Ectodermal cell (in vitro differentiated cells): ENCODE results near the gene CLASP1.
"Not testable (repeated sequence)": the region's sequence is repeated elsewhere in the genome, so short reads cannot be mapped to it uniquely, and the experiment has no call there.

Experiments
- H3K27ac ChIP-seq: 2 replicates; pipeline ENCODE4 v1.7.0; 2013; ENCODE audit warnings: mild to moderate bottlenecking, low read depth, low read length; ENCODE audit not compliant: insufficient read depth, poor library complexity, severe bottlenecking
- H3K27me3 ChIP-seq: 2 replicates; pipeline ENCODE4 v1.7.0; 2013; ENCODE audit warnings: mild to moderate bottlenecking, low read length; ENCODE audit not compliant: insufficient read depth, control insufficient read depth, poor library complexity, severe bottlenecking
- H3K36me3 ChIP-seq: one replicate; pipeline ENCODE4 v1.7.0; 2013; ENCODE audit warnings: low read length; ENCODE audit not compliant: control insufficient read depth, insufficient read depth
- H3K4me1 ChIP-seq: one replicate; pipeline ENCODE4 v1.7.0; 2013; ENCODE audit warnings: low read length; ENCODE audit not compliant: control insufficient read depth, insufficient read depth
- H3K4me3 ChIP-seq: 2 replicates; pipeline ENCODE4 v1.7.0; 2013; ENCODE audit warnings: low read depth, low read length, control low read depth; ENCODE audit not compliant: insufficient read depth
- H3K9me3 ChIP-seq: 2 replicates; pipeline ENCODE4 v1.7.0; 2013; ENCODE audit warnings: mild to moderate bottlenecking, low read length, moderate library complexity; ENCODE audit not compliant: control insufficient read depth
- WGBS, 2 experiments: methylation state at CpG; one replicate each; pipeline ENCODE4 v1.1.7; 2013; ENCODE audit warnings: missing lambda C conversion rate in 2 of 2; 5-methylcytosine and 5-hydroxymethylcytosine counted together

The CLASP1 gene

GRCh38 chr2:121326628-121327027 is 322.6 kb downstream of the CLASP1 start:
- whole genome bisulfite sequencing, 2 experiments = 82 to 83% methylated on average over 8 of the region's 8 CpGs
- H3K4me3 ChIP-seq = no peak overlapping the region
- no peaks in the 10 kb centered on the region for H3K9me3 ChIP-seq
- no peaks in the 10 kb centered on the region for H3K27me3 ChIP-seq
- H3K4me1 ChIP-seq = no peaks in the 10 kb centered on the region
- H3K36me3 ChIP-seq = no peaks in the 10 kb centered on the region
- no peak overlapping the region for H3K27ac ChIP-seq

GRCh38 chr2:121324601-121325000 is 324.7 kb downstream of the CLASP1 start:
- H3K4me3 ChIP-seq = no peak overlapping the region
- no peaks in the 10 kb centered on the region for H3K9me3 ChIP-seq
- H3K27me3 ChIP-seq = no peaks in the 10 kb centered on the region
- 91 to 95% methylated on average over 7 of the region's 7 CpGs for WGBS, 2 experiments
- H3K36me3 ChIP-seq = no peaks in the 10 kb centered on the region
- H3K4me1 ChIP-seq = no peaks in the 10 kb centered on the region
- H3K27ac ChIP-seq = no peak overlapping the region

- no peak overlapping the region for H3K4me3 ChIP-seq
- no peaks in the 10 kb centered on the region for H3K4me1 ChIP-seq
- no peaks in the 10 kb centered on the region for H3K9me3 ChIP-seq
- H3K27ac ChIP-seq = no peak overlapping the region
- H3K27me3 ChIP-seq = no peaks in the 10 kb centered on the region
- 85 to 92% methylated on average over 8 of the region's 8 CpGs for WGBS, 2 experiments
- H3K36me3 ChIP-seq = no peaks in the 10 kb centered on the region
Measured at GRCh38 chr2:121321476-121321875, 327.8 kb downstream of the CLASP1 start.

- Histone ChIP-seq H3K27ac (no peak overlapping the region), H3K27me3 (no peaks in the 10 kb centered on the region), H3K9me3 (no peaks in the 10 kb centered on the region), H3K36me3 (no peaks in the 10 kb centered on the region), H3K4me3 (no peak overlapping the region), H3K4me1 (no peaks in the 10 kb centered on the region)
- 90 to 95% methylated on average over 3 of the region's 3 CpGs for WGBS, 2 experiments
Measured at GRCh38 chr2:121319941-121320340, 329.3 kb downstream of the CLASP1 start.

GRCh38 chr2:121316986-121317385 is 332.3 kb downstream of the CLASP1 start:
- Histone ChIP-seq H3K4me3 (no peak overlapping the region), H3K27ac (no peak overlapping the region), H3K9me3 (no peaks in the 10 kb centered on the region), H3K27me3 (no peaks in the 10 kb centered on the region), H3K36me3 (no peaks in the 10 kb centered on the region), H3K4me1 (no peaks in the 10 kb centered on the region)
- 83 to 90% methylated on average over 7 of the region's 7 CpGs for WGBS, 2 experiments

GRCh38 chr2:121313701-121314100 is 335.6 kb downstream of the CLASP1 start:
- H3K4me1 ChIP-seq, H3K27me3 ChIP-seq, H3K27ac ChIP-seq, H3K9me3 ChIP-seq, H3K36me3 ChIP-seq, H3K4me3 ChIP-seq: not testable (repeated sequence)
- WGBS, 2 experiments = 88 to 93% methylated on average over 15 of the region's 15 CpGs

GRCh38 chr2:121309801-121310200 is 339.5 kb downstream of the CLASP1 start:
- no peaks in the 10 kb centered on the region for H3K4me1 ChIP-seq
- H3K9me3 ChIP-seq = no peaks in the 10 kb centered on the region
- no peak overlapping the region for H3K4me3 ChIP-seq
- no peak overlapping the region for H3K27ac ChIP-seq
- H3K27me3 ChIP-seq = no peaks in the 10 kb centered on the region
- WGBS, 2 experiments = 53 to 69% methylated on average over 3 of the region's 3 CpGs
- no peaks in the 10 kb centered on the region for H3K36me3 ChIP-seq

- Histone ChIP-seq H3K27me3 (no peaks in the 10 kb centered on the region), H3K4me1 (no peaks in the 10 kb centered on the region), H3K27ac (no peak overlapping the region), H3K4me3 (no peak overlapping the region), H3K36me3 (no peaks in the 10 kb centered on the region), H3K9me3 (no peaks in the 10 kb centered on the region)
Measured at GRCh38 chr2:121309323-121309722, 339.9 kb downstream of the CLASP1 start.

- Histone ChIP-seq H3K9me3 (no peaks in the 10 kb centered on the region), H3K4me3 (no peak overlapping the region), H3K4me1 (no peaks in the 10 kb centered on the region), H3K36me3 (no peaks in the 10 kb centered on the region), H3K27ac (no peak overlapping the region), H3K27me3 (no peaks in the 10 kb centered on the region)
- 96% methylated on average over 2 of the region's 2 CpGs for WGBS, 2 experiments
Measured at GRCh38 chr2:121307048-121307447, 342.2 kb downstream of the CLASP1 start.

- Histone ChIP-seq H3K27ac (no peak overlapping the region), H3K4me3 (no peak overlapping the region), H3K27me3 (no peaks in the 10 kb centered on the region), H3K4me1 (no peaks in the 10 kb centered on the region), H3K36me3 (no peaks in the 10 kb centered on the region), H3K9me3 (no peaks in the 10 kb centered on the region)
- 91 to 93% methylated on average over 2 of the region's 2 CpGs for WGBS, 2 experiments
Measured at GRCh38 chr2:121304941-121305340, 344.3 kb downstream of the CLASP1 start.

- 91 to 93% methylated on average over 2 of the region's 2 CpGs for WGBS, 2 experiments
- Histone ChIP-seq H3K9me3 (no peaks in the 10 kb centered on the region), H3K27ac (no peak overlapping the region), H3K4me3 (no peak overlapping the region), H3K4me1 (no peaks in the 10 kb centered on the region), H3K27me3 (no peaks in the 10 kb centered on the region), H3K36me3 (no peaks in the 10 kb centered on the region)
Measured at GRCh38 chr2:121303531-121304263, 345.6 kb downstream of the CLASP1 start.
